GM19452 (cell line): Measurements from ENCODE around the gene KLHL29.

Experiments
- ATAC-seq: cut with Tn5 transposase; IDR thresholded peaks from one replicate; pipeline ENCODE4 v1.9.1; 2021; ENCODE audit not compliant: unreplicated experiment

KLHL29 gene

GRCh38 chr2:23586741-23587306 lies 201.8 kb downstream of the KLHL29 start:
- ATAC-seq, result no peak

GRCh38 chr2:23587341-23587880 lies 202.4 kb downstream of the KLHL29 start:
- ATAC-seq, result no peak

GRCh38 chr2:23588106-23588505 lies 203.1 kb downstream of the KLHL29 start:
- ATAC-seq, result no peak

GRCh38 chr2:23588508-23589201 lies 203.7 kb downstream of the KLHL29 start:
- no peak for ATAC-seq

- no peak for ATAC-seq
Measured at GRCh38 chr2:23589220-23589647, 204.3 kb downstream of the KLHL29 start.

- no peak for ATAC-seq
Measured at GRCh38 chr2:23589739-23590138, 204.8 kb downstream of the KLHL29 start.

- no peak for ATAC-seq
Measured at GRCh38 chr2:23590241-23590869, 205.4 kb downstream of the KLHL29 start.

GRCh38 chr2:23591111-23591510 lies 206.1 kb downstream of the KLHL29 start:
- no peak for ATAC-seq

- ATAC-seq, result no peak
Measured at GRCh38 chr2:23592061-23592685, 207.2 kb downstream of the KLHL29 start.

- no peak for ATAC-seq
Measured at GRCh38 chr2:23592898-23593751, 208.1 kb downstream of the KLHL29 start.

GRCh38 chr2:23593752-23594459 lies 208.9 kb downstream of the KLHL29 start:
- no peak for ATAC-seq

GRCh38 chr2:23594460-23594825 lies 209.5 kb downstream of the KLHL29 start:
- ATAC-seq, result no peak

GRCh38 chr2:23595021-23595420 lies 210.0 kb downstream of the KLHL29 start:
- ATAC-seq, result no peak

- no peak for ATAC-seq
Measured at GRCh38 chr2:23595601-23596251, 210.7 kb downstream of the KLHL29 start.

GRCh38 chr2:23596316-23596885 lies 211.4 kb downstream of the KLHL29 start:
- no peak for ATAC-seq

GRCh38 chr2:23597687-23598086 lies 212.7 kb downstream of the KLHL29 start:
- ATAC-seq, result no peak

GRCh38 chr2:23599006-23599405 lies 214.0 kb downstream of the KLHL29 start:
- ATAC-seq, result no peak

GRCh38 chr2:23599667-23600066 lies 214.7 kb downstream of the KLHL29 start:
- ATAC-seq, result no peak

GRCh38 chr2:23600346-23600745 lies 215.4 kb downstream of the KLHL29 start:
- ATAC-seq, result no peak
